ENCODE measurements around the gene ANG.
"Not testable (repeated sequence)": the region's sequence is repeated elsewhere in the genome, so short reads cannot be mapped to it uniquely, and the experiment has no call there.

The ANG gene

GRCh38 chr14:20723488-20723887, 34.9 kb downstream of the ANG start:
- no peak for DNase-seq (ENCODE audit: extremely low read depth, insufficient read length)
- TF ChIP-seq CTCF (IDR thresholded peaks at IDR 0.05; ENCODE audit: insufficient read depth, low read length, poor library complexity, severe bottlenecking), result no peak
- Histone ChIP-seq H3K36me3 (ENCODE audit: control insufficient read depth, insufficient read depth, low read length) (no peaks in the 10 kb centered on the region), H3K4me3 (replicated peaks; ENCODE audit: low read depth, low read length) (no peak overlapping the region), H3K27me3 (replicated peaks; ENCODE audit: control insufficient read depth, insufficient read depth, low read length) (peaks cover 1% of the 10 kb centered on the region)

DNA sequence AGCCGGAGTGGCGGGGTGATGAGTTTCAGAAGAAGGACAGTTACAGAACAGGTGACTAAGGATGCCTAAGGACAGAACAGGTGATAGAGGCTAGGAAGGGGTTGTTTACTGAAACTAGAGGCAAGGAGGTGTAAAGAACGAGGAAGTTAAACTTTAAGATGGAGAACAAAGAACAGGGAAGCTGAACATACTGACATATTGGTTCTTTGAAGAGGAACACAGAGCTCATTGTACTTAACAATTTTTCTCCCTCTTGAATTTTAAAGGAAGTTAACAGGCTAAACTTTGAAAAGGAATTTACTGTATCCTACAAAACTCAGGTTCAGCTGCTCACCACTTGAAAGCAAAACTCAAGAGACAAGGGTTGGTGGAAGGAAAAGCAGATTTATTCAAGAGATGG, 37.6 kb downstream of the ANG start:
- H3K36me3 ChIP-seq (ENCODE audit: control insufficient read depth, insufficient read depth, low read length), result not testable (repeated sequence)

GRCh38 chr14:20726531-20726930, 38.0 kb downstream of the ANG start:
- H3K4me3 ChIP-seq (replicated peaks; ENCODE audit: low read depth, low read length), result no peak overlapping the region
- no peak for DNase-seq (ENCODE audit: extremely low read depth, insufficient read length)
- peaks cover 1% of the 10 kb centered on the region for H3K27me3 ChIP-seq (replicated peaks; ENCODE audit: control insufficient read depth, insufficient read depth, low read length)
- no peaks in the 10 kb centered on the region for H3K36me3 ChIP-seq (ENCODE audit: control insufficient read depth, insufficient read depth, low read length)
- TF ChIP-seq CTCF (IDR thresholded peaks at IDR 0.05; ENCODE audit: insufficient read depth, low read length, poor library complexity, severe bottlenecking), result no peak

More for the DNA sequence above, 37.6 kb downstream of the ANG start:
- DNase-seq (ENCODE audit: extremely low read depth, insufficient read length); H3K4me3 ChIP-seq (replicated peaks; ENCODE audit: low read depth, low read length); H3K27me3 ChIP-seq (replicated peaks; ENCODE audit: control insufficient read depth, insufficient read depth, low read length): not testable (repeated sequence)

DNA sequence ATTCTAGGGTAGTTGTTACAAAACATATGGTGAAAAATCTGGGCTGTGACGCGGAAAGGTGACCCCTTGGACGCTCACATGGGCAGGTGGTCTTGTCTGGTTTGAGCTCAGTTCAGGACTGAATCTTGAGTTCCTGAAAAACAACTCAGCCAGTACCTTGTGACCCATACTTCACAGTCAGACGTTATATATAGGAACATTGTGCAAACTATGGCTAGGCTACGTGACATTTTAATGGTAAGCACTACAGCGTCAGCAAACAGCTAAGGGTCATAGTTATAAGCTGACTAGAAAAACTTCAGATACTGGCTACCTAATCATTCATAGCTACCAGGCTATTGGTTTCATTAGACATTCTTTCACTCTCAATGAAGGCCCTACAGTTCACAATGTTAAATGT, 42.3 kb downstream of the ANG start:
- H3K36me3 ChIP-seq (ENCODE audit: control insufficient read depth, insufficient read depth, low read length), result no peaks in the 10 kb centered on the region
- H3K27me3 ChIP-seq (replicated peaks; ENCODE audit: control insufficient read depth, insufficient read depth, low read length), result no peaks in the 10 kb centered on the region; the same call in 1 of the 2 replicates
- no peak for TF ChIP-seq CTCF (IDR thresholded peaks at IDR 0.05; ENCODE audit: insufficient read depth, low read length, poor library complexity, severe bottlenecking)
- H3K4me3 ChIP-seq (replicated peaks; ENCODE audit: low read depth, low read length), result no peak overlapping the region
- DNase-seq (ENCODE audit: extremely low read depth, insufficient read length), result no peak

DNA sequence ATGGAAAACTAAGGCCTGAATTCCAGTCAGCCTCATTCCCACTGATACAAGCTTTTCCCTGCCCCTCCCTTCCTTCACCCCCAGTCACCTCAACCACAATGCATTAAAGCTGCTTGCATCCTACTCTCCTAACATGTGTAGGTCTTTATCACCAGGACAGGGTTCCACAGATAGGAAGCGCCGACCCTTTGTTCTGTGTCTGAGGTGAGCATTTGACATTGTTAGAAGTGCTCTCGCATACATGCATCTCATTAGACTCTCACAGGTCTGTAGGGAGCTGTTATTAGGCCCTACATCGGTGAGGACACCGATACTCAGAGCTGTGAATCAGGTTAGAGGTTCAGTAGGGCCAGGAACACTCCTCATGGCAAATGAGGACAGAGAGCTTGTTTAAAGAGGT, 43.9 kb downstream of the ANG start:
- no peak for TF ChIP-seq CTCF (IDR thresholded peaks at IDR 0.05; ENCODE audit: insufficient read depth, low read length, poor library complexity, severe bottlenecking)
- Histone ChIP-seq H3K27me3 (replicated peaks; ENCODE audit: control insufficient read depth, insufficient read depth, low read length) (no peaks in the 10 kb centered on the region; the same call in 1 of the 2 replicates), H3K4me3 (replicated peaks; ENCODE audit: low read depth, low read length) (no peak overlapping the region), H3K36me3 (ENCODE audit: control insufficient read depth, insufficient read depth, low read length) (no peaks in the 10 kb centered on the region)
- DNase-seq (ENCODE audit: extremely low read depth, insufficient read length), result no peak

DNA sequence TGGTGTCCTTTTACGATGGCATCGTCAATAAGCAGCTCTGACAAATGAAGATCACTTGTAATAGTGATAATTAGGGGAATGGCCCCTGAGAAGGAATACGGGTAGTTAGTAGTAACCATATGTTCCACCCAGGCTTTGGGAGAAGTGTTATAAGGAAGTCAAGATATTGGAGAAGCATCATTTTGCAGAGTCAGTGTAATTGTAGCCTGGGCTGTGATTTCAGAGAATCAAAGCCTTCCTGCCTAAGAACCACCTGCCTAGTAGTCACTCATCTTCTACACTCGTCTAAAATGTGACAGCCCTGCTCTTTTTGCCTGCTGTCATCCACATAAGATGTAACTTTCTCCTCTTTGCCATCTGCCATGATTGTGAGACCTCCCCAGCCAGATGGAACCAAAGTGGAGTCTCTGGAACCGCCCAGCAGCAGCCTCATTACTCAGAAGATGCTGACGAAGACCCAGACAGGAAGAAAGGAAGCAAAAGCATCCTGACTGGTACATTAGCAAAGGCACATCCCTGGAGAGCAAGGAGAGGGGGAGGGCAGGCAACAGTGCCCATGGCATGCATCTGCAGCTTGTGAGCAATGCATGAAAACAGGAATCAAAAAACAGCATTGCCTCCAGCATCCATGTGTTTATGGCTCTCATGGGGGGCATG, 44.5 kb downstream of the ANG start:
- DNase-seq (ENCODE audit: extremely low read depth, insufficient read length), result no peak
- TF ChIP-seq CTCF (IDR thresholded peaks at IDR 0.05; ENCODE audit: insufficient read depth, low read length, poor library complexity, severe bottlenecking), result no peak

More for the DNA sequence above, 44.5 kb downstream of the ANG start:
- H3K36me3 ChIP-seq (ENCODE audit: control insufficient read depth, insufficient read depth, low read length), result no peaks in the 10 kb centered on the region
- no peaks in the 10 kb centered on the region for H3K27me3 ChIP-seq (replicated peaks; ENCODE audit: control insufficient read depth, insufficient read depth, low read length)
- no peak overlapping the region for H3K4me3 ChIP-seq (replicated peaks; ENCODE audit: low read depth, low read length)

All from GM06990 (cell line).